Gastrocnemius medialis (tissue), 4 donors: Measurements from ENCODE around the gene CRAMP1.

Experiments used
- CTCF ChIP-seq, 5 experiments: fragments of 450-650 bp in 3 of 5; fragments of 200-600 bp in 2 of 5; sonication (generic) in 2 of 5; IDR thresholded peaks in 4 of 5; conservative IDR thresholded peaks in 1 of 5; 1 replicate in 4 of 5; 2 replicates in 1 of 5; pipeline ENCODE4 v1.5.1; 2016 to 2019; ENCODE audit warnings: antibody characterized with exemption in 5 of 5, mild to moderate bottlenecking in 3 of 5, moderate library complexity in 3 of 5
- POLR2A ChIP-seq, 2 donors: fragments of 450-650 bp; IDR thresholded peaks; one replicate each; pipeline ENCODE4 v1.6.1; 2017; ENCODE audit warnings: antibody characterized with exemption in 2 of 2, mild to moderate bottlenecking in 2 of 2, moderate library complexity in 2 of 2

DNA sequence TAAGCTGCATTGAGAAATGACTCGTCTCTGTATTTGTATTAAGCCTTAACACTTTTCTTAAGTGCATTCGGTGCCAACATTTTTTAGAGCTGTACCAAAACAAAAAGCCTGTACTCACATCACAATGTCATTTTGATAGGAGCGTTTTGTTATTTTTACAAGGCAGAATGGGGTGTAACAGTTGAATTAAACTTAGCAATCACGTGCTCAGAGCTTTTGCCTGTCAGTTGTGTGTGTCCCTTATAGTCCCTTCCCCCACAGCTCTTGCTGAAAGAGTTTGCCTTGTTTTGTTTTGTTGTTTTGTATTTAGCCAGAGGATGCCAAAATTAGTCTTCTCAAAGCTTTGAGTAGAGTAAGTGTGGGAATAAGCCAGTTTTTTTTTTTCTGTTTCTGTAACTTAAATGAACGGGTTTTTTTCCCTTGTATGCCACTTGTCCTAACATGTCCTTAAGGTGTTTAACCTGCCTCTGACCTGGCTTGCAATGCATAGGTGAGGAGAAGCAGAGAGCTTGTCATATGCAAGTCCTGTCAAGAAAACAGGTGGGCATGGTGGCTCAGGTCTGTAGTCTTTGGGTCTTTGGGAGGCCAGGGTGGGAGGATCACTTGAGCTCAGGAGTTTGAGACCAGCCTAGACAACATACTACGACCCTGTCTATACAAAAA, 89.2 kb downstream of the CRAMP1 start:
- TF ChIP-seq CTCF (IDR thresholded peaks at IDR 0.05 in 4 of 5, conservative IDR thresholded peaks at IDR 0.05 in 1 of 5) (no peak), POLR2A (IDR thresholded peaks at IDR 0.05) (no peak)
